Choroid plexus epithelial cell (primary cell): ENCODE results near the gene MAML2.

ENCODE experiments used
- DNase-seq: peaks from one replicate; pipeline ENCODE4 v3.0.0-alpha.2; 2010; ENCODE audit warnings: low read depth
- H3K4me3 ChIP-seq: 2 replicates; pipeline ENCODE4 v1.5.1; 2011; ENCODE audit warnings: low read depth, mild to moderate bottlenecking, control low read depth, low read length, moderate library complexity
- TF ChIP-seq, protein P1 (sequence below): conservative IDR thresholded peaks from 2 replicates; pipeline ENCODE4 v1.5.1; 2011; ENCODE audit warnings: low read depth, mild to moderate bottlenecking, control low read depth, inconsistent platforms, low read length, moderate library complexity

MAML2 gene

DNA sequence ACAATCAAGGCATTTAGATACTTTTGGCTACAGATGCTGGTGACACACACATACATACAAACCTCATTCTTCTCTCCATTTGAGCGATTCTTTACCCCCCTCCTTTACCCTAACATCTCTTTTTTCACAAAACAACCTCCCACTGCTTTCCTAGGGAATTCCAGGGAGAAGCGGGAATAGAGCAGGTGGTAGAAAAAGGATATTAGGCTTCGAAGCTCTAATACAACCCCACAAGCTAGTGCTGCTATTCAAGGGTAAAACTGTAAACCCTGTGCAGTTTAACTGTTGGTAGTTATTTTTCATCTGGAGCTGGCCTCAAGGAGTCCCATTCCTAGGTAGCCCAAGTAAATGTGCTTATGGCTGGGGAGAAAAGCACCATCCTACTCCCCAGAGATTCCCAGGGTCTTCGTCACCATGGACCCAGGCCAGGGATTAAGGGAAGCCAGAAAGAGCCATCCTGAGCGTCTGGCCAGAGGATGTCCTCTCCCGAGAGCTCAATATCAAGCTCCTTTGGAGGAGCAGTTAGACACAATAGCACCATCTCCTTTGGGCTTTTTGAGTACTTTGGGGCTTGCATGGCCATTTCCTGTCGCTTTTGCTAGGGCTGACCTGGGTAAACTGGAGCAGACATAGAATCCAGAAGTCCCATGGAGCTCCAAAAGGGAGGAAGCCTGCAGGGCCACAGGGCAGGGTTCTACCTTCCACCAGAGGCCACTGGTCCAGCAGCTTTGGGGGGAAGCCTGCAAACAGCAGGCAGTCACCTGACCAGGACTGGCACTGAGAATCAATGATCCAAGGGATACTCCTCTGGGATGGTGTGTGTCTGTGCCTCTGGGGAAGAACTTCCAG is 3.1 kb downstream of the MAML2 start:
- DNase-seq = no peak
- peak overlapping the region; percentile 83 for H3K4me3 ChIP-seq
- TF ChIP-seq, protein P1, sequence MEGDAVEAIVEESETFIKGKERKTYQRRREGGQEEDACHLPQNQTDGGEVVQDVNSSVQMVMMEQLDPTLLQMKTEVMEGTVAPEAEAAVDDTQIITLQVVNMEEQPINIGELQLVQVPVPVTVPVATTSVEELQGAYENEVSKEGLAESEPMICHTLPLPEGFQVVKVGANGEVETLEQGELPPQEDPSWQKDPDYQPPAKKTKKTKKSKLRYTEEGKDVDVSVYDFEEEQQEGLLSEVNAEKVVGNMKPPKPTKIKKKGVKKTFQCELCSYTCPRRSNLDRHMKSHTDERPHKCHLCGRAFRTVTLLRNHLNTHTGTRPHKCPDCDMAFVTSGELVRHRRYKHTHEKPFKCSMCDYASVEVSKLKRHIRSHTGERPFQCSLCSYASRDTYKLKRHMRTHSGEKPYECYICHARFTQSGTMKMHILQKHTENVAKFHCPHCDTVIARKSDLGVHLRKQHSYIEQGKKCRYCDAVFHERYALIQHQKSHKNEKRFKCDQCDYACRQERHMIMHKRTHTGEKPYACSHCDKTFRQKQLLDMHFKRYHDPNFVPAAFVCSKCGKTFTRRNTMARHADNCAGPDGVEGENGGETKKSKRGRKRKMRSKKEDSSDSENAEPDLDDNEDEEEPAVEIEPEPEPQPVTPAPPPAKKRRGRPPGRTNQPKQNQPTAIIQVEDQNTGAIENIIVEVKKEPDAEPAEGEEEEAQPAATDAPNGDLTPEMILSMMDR = no peak

DNA sequence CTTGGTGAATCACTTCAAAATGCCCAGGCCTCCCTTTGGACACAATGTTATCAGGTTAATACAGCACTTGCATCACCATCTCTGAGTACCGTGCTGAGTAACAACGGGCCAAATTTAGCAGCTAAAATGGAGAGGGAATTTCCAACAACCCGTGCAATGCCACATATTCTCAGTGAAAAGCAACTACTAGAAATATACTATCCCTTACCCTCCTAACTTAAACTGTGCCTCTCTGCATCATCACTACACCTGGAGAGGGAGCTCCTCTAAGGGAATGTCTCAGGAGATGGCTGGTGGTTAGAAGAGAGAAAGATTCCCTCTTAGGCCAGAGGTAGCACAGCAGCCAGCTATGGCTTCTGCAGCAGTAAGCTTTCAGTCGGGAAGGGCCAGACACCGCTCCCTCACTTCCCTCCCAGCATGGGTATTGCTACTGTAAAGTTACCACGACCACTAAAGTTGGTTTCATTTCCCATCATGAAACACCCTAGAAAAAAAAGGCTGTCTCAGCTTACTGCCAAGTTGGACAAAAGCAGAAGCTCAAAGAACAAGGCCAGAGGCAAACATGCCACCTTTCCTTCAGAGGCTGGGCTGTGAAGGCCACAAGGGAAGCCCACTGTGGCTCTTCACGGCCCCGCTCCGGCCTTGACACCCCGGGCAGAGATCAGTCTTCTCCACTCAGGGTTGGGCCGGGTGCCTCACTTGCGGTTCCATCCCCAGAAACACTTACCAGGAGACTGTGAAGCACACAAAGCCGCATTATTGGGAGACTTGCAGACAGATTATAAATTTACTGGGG is 3.9 kb downstream of the MAML2 start:
- peak overlapping the region; percentile 83 for H3K4me3 ChIP-seq
- DNase-seq = peak; percentile 73
- TF ChIP-seq, protein P1 = no peak

DNA sequence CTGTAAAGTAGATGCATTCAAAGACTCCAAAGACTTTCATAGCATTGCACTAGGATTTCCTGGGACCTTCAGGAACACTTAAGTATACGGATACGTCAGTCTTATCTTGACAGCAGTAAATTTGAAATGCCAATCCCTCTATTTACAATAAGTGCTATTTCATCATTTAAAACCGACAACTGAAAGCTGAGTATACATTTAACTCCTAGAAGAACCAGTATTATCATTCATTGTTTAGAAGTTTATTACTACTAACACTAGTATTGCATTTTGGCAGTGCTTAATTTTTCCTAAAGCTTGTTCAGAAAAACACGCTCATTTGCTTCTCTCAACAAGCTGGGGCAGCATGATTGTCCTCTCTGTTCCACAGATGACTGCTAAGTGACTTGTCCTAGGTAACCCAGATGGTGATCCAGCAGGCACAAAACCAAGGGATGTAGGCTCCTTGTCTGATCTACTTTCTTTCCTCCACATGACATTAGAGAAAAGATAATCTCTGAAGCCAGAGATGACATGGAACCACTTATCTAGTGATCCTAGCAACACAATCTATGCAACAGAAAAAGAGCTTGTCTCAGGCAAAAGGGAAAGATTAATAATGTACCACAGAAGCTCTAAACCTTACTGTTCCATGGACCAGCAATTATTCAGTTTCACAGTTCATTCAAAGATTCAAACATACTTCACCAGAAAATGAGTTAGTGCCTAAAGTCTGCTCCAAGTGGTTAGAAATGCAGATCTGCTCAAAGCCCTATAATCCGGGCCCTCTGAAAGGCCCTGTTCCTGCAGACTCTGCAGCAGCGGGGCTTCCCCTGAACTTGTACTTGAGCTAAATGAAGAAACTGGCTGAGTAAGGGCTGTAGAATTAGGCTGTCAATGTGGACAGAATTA is 5.2 kb downstream of the MAML2 start:
- TF ChIP-seq, protein P1 = no peak
- peak overlapping the region; percentile 83 for H3K4me3 ChIP-seq
- DNase-seq = peak; percentile 75

DNA sequence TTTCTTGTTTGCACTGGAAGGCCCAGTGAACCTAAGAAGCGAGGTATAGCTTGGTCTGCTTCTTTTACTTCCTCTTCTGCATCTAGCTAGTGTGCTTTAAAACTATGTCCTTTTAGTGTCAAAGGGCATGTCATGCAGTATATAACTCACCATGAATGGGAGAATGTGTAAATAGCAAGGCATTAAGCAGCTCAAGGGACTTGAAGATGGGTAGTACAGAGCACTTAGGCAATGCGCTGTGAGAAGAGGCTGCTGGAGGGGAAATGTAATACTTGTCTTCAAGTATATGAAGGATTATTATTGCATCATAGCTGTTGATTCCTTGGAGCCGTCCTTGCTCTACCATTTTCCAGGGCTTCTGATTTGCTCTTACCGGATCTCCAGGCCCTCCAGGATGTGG is 7.6 kb downstream of the MAML2 start:
- TF ChIP-seq, protein P1 = no peak
- H3K4me3 ChIP-seq = no peak overlapping the region
- no peak for DNase-seq

DNA sequence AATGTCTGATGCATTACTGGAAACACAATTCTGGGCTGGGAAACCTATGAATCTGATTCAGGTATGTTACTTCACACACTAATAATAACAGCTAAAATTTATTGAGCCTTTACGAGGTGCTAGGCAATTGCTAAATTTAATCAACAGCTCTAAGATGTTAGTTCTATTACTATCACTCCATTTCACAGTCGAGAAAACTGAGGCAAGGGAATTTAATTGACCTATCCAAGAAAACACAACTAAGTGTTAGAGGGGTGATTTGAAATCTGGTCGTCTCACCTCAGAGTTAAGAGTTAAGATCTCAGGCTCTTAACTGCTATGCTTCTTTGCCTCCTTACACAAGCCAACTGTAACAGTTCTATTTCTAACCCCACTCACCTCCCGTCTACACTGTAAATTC is 8.8 kb downstream of the MAML2 start:
- DNase-seq = no peak
- TF ChIP-seq, protein P1 = no peak
- H3K4me3 ChIP-seq = no peak overlapping the region

DNA sequence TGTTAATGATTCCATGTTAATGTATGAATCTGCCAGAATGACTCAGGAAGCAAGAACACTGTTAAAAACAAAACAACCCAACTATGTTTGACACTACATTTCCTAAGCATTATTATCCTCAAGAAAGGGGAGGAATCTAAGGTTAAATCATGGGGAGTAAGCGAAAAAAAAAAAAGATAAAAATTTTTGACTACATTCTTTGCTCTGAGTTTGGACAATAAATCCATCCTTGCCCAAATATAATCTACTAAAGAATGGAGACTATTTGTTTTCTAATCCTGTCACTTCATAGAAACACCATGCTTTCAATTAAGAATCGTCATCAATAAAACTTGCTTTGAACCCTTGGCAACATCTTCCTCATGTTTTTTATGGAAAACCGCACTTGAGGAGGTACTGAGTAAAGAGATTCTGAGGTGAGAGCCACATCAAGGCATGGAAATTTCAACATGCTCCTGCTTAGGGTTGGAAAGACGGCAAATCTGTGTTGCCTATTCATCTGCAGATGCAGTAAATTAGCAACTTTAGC is 9.7 kb downstream of the MAML2 start:
- DNase-seq = no peak

More for the DNA sequence above, 9.7 kb downstream of the MAML2 start:
- TF ChIP-seq, protein P1 = no peak
- no peak overlapping the region for H3K4me3 ChIP-seq
